Measurements from ENCODE around the gene CSMD2.

DNA sequence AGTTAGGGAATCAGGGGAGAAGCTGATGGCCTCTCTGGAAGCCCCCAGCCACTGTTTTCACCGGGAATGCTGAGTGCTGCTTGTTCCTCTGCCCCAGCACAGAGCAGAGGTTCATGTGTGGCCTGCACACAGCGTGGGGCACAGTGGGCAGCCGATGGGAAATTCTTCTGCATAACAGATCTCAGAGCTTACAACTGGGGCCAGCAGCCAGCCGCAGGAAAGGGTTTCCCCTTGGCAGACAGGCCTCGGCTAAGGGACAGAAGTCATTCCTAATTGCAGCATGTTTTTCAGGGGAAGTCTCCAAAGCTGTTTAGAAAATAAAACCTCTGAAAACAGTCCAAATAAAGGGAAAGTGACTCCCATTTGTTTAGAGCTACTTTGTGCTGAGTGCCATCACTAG is 278.5 kb downstream of the CSMD2 start:
- TF ChIP-seq JUND (IDR thresholded peaks at IDR 0.05) (no peak), SMC3 (IDR thresholded peaks at IDR 0.05; ENCODE audit: low read depth, low read length) (no peak), RAD21 (IDR thresholded peaks at IDR 0.05; ENCODE audit: low read length) (no peak), RXRA (IDR thresholded peaks at IDR 0.05; ENCODE audit: borderline replicate concordance, low read depth) (no peak), SIN3A (IDR thresholded peaks at IDR 0.05; ENCODE audit: borderline replicate concordance, low read depth, low read length) (no peak), EZH2phosphoT487 (IDR thresholded peaks at IDR 0.05; ENCODE audit: borderline replicate concordance, low read depth) (no peak), POLR2AphosphoS5 (IDR thresholded peaks at IDR 0.05; ENCODE audit: low read depth, low read length) (no peak), CHD2 (IDR thresholded peaks at IDR 0.05; ENCODE audit: low read length, partially characterized antibody) (no peak), NRF1 (IDR thresholded peaks at IDR 0.05; ENCODE audit: low read depth, low read length) (no peak), RCOR1 (IDR thresholded peaks at IDR 0.05; ENCODE audit: low read length) (no peak), EP300 (IDR thresholded peaks at IDR 0.05; ENCODE audit: borderline replicate concordance in 1 of 2, low read depth in 1 of 2, low read length in 1 of 2) (no peak)
- TF ChIP-seq, protein P1, sequence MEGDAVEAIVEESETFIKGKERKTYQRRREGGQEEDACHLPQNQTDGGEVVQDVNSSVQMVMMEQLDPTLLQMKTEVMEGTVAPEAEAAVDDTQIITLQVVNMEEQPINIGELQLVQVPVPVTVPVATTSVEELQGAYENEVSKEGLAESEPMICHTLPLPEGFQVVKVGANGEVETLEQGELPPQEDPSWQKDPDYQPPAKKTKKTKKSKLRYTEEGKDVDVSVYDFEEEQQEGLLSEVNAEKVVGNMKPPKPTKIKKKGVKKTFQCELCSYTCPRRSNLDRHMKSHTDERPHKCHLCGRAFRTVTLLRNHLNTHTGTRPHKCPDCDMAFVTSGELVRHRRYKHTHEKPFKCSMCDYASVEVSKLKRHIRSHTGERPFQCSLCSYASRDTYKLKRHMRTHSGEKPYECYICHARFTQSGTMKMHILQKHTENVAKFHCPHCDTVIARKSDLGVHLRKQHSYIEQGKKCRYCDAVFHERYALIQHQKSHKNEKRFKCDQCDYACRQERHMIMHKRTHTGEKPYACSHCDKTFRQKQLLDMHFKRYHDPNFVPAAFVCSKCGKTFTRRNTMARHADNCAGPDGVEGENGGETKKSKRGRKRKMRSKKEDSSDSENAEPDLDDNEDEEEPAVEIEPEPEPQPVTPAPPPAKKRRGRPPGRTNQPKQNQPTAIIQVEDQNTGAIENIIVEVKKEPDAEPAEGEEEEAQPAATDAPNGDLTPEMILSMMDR (IDR thresholded peaks at IDR 0.05): no peak
- TF ChIP-seq, protein P2, sequence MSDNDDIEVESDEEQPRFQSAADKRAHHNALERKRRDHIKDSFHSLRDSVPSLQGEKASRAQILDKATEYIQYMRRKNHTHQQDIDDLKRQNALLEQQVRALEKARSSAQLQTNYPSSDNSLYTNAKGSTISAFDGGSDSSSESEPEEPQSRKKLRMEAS (IDR thresholded peaks at IDR 0.05; ENCODE audit: low read depth): no peak
